OCI-M1 (cell line): ENCODE data around the gene POU3F1.
A peak's percentile ranks its signal among the peaks of the same experiment; 100 is the strongest.

Experiments
- DNase-seq: peaks from one replicate; lab custom pipeline; 2025; lab: John Stamatoyannopoulos, UW

The POU3F1 gene

DNA sequence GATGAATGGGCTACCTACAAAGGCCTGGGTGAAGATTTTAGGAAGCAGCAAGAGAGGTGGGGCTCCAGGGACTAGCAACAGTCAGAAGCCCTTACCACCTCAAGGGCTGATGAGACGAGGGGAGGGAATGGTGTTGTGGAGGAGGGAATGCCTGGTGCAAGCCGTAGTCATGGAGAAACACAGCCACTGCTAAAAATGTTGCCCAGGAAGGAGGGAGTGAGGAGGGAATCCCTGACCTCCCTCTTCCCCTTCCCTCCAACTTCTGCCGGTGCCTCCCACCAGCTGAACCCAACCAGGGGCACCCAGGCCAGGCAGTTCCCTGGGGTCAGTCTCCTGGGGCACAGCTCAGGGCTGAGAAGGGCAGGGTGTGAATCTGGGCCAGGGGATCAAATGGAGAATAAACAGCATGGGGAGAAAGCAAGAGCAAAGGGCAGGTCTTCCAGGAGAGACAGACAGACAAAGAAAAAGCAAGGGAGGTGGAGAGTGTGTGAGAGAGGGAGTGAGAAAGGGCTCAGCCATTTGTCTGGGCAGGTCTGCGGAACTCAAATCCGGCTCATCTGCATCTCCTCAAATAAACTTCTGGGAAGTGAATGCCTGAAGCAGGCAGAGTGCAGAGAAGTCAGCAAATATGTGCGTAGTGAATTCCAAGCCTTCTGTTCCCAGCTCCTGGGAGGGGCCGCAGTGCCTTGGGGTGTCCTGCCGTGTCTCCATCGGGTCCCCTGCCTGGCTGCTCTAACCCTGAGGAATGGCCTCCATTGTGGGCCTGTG, 27.1 kb upstream of the POU3F1 start:
- DNase-seq: no peak

DNA sequence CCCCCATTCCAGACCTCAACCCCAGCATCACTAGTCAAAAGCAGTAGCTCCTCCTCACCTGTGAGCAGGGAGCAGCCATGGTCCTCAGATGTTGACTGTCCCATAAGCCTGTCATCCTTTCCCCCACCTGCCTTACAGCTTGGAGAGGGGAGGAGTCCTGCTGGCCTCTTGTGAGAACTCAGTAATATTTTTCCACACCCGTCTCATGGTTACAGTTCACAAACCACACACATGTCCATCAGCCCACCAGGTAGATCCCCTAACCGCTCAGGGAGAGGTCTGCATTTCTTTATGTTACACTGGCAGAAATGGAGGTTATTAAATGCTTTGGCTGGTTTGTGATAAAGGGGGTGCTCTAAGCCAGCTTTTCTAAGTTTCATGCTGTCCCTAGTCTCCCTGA, 26.3 kb upstream of the POU3F1 start:
- DNase-seq: no peak

DNA sequence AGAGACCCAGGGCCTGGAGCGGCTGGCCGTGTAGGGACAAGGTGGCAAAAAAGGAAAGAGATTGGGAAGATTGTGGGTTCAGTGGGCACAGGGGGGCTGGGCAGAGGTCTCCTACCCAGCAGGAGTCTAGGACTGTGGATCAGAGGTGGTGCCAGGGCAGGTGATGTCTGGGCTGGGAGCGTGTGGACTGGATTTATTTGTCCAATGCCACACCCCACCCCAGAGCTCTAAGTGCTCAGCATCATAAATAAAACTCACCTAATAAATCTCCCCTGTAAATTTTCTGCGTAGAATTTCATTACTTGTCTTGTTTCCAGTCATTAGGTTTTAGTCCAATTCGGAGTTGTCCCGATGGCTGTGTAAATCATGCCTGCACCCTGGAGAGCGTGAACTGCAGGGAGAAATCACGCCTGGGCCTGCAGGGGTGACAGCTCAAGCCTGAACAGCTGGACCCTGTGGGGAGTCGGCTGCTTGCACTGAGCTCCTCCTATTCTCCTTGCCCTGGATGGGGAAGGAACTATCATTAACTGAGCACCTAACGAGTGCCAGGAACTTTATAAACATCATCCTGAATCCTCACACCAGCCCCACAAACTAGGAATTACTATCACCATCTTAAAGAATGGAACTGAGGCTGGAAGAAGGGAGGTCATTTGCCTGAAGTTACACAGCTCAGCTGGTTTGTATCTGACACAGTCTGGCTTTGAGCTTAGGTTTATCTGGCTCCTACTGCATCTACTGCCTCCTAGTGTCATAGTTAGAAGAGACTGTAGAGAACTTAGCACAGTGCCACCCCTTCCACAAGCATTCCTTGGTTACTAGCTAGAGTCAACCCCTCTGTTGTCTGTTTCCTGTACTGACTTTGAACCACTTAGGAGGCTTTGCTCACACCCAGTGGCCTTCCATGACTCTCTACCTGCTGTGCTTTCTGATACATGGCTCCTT, 25.0 kb upstream of the POU3F1 start:
- peak; percentile 51 for DNase-seq

DNA sequence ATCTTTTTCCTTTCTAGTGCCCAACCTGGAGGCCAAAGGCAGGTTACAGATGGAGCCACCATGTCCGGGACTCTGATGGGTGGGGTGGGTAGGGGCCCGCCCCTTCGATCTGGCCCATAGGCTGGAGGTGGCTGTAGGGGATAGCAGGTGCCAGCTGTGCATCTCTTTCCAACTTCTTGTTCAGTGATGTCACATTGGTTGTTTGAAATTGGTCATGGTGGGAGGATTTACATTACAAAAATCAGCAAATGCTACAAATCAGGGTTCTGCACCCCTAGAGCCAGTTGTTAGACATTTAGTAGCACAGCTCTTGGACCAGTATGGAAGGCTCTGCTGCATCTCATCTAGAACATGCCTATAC, 22.4 kb upstream of the POU3F1 start:
- DNase-seq: no peak

DNA sequence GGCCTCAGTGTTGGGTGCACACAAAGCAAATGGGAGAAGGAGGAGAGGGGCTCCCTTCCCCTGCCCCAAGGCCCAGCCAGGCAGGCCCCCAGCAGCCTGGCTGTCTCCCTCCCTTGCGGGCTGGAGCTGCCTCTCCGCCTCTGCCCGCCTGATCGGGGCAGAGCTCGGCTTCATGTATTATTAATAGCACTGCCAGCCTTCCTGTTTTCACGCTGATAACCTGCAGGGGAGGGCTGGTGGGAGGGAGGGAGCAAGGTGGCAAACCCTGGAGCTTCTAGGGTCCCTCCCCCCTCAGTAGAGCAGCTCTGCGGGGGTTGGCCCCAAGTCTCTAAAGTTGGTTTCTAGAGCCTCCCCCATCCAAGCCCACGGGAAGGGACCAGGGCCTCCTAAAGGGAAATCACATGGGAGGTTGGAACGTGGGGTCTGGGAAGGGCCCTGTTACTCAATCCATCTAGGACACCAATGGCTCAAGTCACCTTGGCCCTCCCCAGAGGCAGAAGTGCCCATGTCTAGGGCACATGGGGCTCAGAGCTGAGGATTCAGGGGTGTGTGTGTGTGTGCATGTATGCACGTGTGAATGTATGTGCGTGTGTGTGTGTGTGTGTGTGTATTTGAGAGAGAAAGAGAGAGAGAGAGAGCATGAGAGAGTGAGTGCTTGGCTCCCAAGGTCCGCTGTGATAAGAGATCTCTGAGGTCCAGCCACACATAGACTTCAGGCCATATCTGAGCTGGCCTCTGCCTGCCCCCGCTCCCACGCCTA, 21.8 kb upstream of the POU3F1 start:
- DNase-seq: peak; percentile 17

DNA sequence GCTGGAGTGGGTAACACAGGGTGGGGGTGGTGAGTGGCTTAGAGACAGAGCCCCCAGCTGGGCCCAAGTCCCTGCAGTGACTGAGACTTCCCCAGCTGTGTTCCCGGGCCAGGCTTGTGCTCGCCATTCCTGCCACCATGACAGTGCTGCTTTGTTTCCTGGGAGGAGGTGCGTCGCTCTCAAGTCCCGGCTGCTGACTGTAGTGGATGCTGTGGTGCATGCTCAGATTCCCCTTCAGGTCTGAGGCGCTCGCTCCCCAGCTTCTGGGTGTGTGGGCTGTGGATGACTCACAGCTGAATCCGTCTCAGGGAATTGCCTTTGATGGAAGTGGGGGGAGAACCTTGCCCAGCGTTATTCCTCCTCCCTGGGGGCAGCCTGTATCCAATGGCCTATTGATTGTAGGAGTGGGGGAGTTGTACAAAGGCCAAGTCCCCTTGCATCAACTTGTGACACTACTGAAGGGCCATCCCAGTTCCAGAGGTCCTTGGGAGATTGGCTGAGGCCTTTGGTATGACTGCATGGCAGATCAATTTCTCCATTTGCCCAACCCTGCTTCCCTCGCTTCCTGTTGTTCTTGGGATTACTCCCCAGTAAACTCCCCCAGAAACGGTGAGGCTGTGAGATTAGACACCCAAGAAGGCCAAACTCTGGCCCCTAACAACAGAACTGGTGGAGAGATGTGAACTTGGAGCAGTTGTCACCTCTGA, 17.8 kb upstream of the POU3F1 start:
- no peak for DNase-seq

DNA sequence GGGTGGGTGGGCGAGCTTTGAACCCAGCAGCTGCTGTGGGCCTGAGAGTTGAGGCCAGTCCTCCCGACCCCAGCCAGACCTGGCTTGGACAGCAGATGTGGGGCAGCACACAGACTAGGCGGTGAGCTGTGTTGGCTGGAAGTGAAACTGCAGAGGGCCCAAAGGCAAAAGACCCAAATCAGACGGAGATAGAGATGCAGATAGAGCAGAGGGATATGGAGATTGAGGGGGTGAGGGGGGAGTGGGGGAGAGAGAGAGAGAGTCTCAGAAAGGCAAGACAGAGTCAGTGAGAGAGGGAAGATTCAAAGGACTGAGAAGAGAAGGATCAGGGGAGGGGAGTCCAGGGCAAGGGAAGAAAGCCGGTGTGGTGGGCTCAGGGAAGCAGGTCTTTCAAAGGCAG, 17.0 kb upstream of the POU3F1 start:
- no peak for DNase-seq

DNA sequence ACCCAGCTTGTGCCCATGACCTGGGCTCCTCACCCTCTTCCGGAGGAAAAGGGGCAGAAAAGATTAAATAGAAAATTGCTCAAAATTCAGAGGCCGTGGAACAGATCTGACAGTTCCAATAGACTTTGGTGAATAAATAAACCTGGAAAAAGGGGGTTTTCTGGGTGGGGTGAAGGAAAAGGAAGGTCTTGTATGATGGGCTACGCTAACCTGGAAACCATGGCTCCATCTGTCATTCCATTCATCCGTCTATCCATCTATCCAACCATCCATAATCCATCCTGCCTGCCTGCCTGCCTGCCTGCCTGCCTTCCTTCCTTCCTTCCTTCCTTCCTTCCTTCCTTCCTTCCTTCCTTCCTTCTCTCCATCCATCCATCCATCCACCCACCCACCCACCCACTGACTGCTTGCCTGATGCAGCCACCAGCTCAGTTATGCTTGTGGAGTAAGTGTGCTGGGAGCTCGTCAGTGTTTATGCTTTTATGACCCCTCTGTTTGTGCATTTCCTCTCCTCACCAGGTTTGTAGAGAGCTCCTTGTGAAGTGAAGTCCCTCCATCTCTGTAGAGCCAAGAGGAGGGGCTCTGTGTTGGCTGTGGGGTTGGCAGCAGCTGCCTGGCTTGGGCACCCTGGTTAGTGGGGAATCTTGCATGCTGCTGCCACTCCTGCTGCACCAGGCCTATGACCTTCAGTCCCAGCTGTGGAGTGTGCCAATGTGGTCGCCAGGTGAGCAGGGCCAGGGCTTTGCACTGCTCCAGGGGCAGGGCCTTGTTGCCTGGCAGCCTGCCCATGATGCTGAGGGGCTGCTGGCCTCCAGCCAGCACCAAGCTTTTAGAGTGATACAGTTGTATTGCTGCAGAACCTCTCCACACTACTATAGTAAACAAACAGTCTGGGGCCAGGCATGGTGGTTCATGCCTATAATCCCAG, 16.0 kb upstream of the POU3F1 start:
- no peak for DNase-seq

DNA sequence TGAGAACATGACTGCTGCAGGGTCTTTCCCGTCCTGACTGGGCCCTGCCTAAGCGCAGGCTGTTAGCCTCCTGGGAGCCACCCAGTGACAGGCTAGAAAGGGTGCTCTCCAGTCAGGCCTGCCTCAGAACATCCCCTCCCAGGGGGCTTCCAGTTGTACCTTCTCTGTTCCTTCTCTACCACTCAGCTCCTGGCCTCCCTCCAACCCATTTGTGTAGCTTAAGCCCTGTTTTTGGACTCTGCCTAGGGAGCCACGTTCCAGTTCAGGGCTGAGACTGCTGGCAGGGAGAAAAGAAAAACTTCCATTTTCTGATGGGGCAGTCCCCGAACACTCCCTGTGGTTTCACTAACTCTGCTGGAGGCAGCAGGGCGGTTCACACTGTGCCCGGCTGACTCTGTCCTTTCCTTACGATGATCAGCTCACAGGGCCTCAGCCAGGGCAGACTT, 15.3 kb upstream of the POU3F1 start:
- no peak for DNase-seq

DNA sequence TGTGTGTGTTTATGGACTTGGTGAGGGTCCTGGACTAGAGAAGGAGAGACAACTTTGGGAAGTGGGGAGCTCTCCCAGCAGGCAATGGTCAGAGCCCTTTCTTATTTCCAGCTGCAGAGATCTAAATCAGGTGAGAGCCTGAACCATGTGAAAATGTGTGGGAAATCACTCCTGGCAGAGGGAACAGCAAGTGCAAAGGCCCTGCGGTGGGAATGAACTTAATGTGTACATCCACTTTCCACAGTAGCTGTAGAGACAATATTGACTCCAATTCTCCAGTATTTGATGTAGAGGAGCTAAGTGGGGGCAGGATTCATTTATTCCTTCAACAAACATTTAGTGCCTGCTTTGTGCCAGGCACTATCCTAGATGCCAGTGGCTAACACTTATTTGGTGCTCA, 14.7 kb upstream of the POU3F1 start:
- no peak for DNase-seq

DNA sequence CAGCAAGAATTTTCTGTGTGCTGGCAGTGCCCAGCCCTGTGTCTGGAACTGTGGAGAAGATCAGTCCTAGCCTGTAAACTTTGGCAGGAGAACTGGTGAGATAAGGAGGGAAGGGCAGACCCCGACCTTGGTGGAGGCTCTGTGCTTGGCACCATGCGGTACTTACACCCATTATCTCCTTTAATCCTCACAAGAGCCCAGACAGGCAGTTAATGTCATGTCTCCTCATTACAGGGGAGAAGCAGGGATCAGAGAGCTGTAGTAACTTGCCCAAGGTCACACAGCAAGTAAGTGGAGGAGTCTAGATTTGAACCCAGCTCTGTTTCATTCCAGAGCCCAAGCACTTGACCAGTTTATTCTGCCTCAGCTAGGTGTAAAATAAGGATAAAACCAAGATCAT, 13.9 kb upstream of the POU3F1 start:
- no peak for DNase-seq

DNA sequence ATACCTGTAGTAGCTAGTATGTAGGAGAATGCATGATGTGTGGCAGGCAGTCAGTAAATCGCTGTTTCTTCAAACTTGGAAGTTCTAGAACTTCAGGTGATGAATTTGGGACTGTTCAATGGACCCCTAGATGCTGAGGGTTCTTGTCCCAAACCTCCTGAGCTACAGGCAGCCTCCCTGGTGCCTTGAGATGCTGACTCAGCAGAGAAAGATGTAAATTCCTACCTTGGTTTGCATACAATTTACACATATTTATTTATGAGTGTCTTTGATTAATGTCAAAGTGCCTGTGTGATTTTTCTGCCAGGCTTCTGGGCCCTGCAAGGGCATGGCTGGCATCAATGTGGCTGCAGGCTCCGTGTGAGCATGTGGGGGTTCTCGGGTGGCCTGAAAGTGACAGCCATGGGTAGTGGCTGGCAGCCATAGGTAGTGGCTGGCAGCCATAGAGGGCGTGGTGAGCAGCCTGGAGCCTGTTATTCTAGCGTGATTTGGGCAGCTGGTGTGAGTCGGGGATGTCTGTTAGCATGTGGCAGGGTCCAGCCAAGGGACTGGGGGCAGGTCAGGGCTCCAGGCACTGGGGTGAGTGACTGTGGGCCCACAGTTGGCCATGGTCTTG, 13.2 kb upstream of the POU3F1 start:
- DNase-seq: no peak

DNA sequence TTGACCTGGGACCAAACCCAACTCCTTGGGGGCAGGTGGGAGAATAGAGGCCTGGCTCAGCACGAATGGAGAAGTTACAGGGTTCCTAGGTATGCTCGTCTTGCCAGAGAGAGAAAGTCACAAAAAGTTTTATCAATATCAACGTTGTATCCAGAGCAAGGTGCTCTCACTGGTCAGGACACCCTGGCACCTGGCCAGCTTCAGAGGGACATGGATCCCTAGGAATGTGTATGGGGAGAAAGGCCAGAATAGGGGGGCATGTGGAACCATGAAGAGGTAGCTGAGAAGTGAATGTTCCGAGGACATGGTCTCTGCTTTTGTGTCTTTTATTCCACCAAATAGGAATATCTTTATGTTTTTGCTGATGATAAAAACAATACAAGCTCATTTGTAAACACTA, 9.4 kb upstream of the POU3F1 start:
- no peak for DNase-seq

DNA sequence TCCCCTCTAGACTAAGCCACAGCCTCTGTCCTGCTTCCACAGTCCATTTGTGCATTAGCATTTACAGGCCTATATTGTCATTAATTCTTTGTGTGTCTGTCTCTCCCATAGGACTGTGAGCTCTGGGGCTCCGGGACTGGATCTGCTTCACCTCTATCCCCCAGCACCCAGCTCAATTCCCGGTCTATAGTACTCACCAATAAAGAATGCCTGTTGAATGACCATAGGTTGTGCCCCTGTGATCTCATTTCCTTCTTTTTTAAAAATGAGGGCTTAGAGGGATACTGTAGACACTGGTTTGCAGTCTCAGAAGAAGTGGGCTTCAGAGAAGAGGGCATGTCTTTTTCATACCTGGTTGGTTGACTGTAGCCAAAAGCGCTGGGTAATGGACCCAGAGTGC, 8.8 kb upstream of the POU3F1 start:
- no peak for DNase-seq

DNA sequence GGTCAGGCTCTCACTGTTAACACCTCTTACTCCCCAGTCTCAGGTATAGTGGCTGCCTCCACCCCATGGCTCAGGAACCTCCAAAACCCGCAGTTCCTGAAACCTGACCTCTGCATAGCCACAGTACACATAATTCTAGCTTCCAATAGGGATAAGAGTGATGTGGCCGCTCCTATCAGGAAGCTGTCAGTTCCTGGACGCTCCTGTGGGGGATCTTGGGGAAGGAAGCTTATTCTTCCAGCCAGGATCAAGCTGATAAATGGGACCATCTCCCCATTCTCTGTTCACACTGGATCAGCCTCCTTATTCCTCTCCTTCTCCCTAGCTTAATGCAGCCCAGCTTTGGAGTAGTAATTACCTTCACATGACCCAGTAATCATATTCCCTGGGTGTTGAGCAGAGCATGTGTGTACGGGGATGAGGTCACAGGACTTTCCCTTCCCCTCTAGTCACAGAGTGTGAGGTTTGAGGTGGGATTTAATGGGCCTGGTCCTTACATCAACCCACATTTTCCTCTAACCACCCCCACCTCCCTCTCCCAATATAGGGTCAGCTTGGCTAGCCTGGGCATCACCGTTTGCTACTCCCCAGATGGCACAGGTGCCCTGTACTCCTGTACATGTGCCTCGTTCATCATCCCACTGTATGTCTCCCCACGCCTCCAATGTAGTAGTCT, 7.0 kb upstream of the POU3F1 start:
- no peak for DNase-seq

DNA sequence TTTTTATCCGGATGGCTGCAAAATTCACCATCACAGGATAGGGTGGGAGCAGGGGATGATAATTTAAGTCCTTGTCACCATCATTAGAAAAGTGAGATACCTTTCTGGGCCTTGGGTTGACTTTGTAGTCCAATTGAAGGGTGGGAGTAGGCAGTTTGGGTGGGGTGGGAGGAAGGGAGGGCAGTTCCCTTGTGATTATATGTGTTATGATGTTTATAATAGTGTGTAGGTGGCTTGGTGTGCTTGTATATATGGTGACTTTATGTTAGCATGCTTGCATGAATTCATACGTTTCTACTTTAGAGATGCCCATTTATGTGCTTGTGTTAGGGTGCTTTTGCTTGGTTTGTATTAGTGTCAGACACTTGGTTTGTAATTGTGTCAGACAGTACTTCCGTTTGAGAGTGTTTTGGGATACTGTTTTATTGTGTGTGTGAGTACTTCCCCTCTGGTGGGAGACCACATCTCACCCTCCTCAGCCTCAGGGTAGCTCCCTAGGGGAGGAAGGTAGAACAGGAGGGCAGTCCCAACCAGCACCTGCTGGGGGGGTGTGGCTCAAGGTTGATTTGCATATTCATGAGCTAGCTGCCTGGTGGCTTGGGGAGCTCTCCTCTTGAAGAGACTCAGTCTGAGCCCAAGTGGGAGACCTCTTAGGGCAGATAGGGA, 6.3 kb upstream of the POU3F1 start:
- DNase-seq: no peak

DNA sequence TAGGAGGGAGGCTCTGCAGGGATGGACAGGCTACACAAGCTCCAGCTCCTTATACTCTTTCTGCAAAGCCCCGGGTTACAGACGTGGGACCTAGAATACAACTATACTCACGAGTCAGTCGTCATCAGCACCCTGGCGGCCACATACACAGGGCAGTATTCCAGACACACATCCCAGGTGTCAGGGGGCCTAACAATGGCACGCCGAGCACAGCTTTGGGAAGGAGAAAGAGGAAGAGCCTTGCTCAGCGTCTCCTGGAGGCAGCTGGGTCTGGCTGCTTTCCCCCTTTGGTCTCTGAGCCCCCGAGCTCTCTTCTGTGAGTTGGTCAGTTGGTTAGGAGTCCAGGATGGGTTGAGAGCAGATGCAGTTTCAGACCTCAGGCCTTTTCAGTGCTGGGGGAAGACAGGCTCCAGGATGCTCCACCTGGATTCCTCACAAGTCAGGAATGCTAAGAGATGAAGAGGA, 4.5 kb upstream of the POU3F1 start:
- no peak for DNase-seq

DNA sequence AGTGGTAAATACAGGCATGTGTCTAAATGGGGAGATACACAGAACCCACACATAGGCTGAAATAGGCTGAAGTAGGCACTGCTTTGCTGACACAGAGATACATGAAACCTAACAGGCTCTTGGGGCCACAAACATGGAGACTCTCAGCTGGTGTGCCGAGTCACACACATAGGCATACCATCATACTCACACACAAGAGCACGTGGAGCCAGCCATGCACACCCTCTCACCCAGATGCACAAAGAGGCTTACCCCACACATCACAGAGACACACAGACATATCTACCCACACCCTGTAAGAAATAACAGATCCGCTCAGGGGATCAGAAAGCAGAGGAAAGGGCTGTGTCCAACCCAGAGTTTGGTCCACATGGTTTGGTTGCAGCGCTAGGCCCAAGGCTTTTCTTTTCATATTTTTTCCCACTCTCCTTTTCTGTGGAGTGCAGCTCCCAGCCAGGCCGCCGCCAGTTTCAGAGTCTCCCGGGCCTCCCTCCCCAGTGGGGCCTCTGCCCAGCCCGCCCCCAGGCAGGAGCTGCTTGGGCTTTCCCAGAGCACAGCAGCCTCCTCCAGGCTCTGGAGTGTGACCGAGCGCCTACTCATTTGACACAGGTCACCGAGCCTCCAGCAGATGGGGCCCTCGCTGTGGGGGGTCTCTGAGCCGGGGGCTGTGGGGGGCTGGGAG, 3.9 kb upstream of the POU3F1 start:
- DNase-seq: no peak
